Upper lobe of left lung (tissue), 6 donors: Measurements from ENCODE around the gene VAV3. TPM values are rescaled to one million over a fixed set of nuclear protein-coding genes. Genes with fewer than 3 reads are reported as not detected.

ENCODE experiments used
- ATAC-seq, 2 donors: fragments of 200-7000 bp; cut with Tn5 transposase; one replicate each; pipeline ENCODE4 v1.9.1; 2022; ENCODE audit warnings: mild to moderate bottlenecking in 2 of 2, moderate library complexity in 2 of 2; ENCODE audit not compliant: low FRiP score in 2 of 2
- DNase-seq, 2 donors: peaks; one replicate each; pipeline ENCODE4 v3.0.0-alpha.2; 2019 to 2020
- H3K27ac ChIP-seq, 4 donors: fragments of 200-600 bp; sonication (generic); one replicate each; pipeline ENCODE4 v1.5.1; 2016 to 2019
- H3K27me3 ChIP-seq, 4 donors: fragments of 200-600 bp; sonication (generic); one replicate each; pipeline ENCODE4 v1.5.1; 2017 to 2019
- H3K36me3 ChIP-seq, 4 donors: fragments of 200-600 bp; sonication (generic); one replicate each; pipeline ENCODE4 v1.5.1; 2016 to 2019
- H3K4me1 ChIP-seq, 4 donors: fragments of 200-600 bp; sonication (generic); one replicate each; pipeline ENCODE4 v1.5.1; 2018 to 2019
- H3K4me3 ChIP-seq, 4 donors: fragments of 200-600 bp; sonication (generic); one replicate each; pipeline ENCODE4 v1.5.1; 2017 to 2019; ENCODE audit warnings: mild to moderate bottlenecking in 2 of 4, moderate library complexity in 1 of 4
- H3K9me3 ChIP-seq, 4 donors: fragments of 200-600 bp; sonication (generic); one replicate each; pipeline ENCODE4 v1.5.1; 2018 to 2019
- CTCF ChIP-seq, 6 experiments: fragments of 450-650 bp in 4 of 6; fragments of 200-600 bp in 2 of 6; sonication (generic) in 2 of 6; IDR thresholded peaks; one replicate each; pipeline ENCODE4 v1.5.1; 2016 to 2019; ENCODE audit warnings: antibody characterized with exemption in 6 of 6
- EP300 ChIP-seq, 4 donors: sonication (generic); formaldehyde crosslinking; IDR thresholded peaks; one replicate each; pipeline ENCODE4 v1.5.1; 2017; ENCODE audit warnings: antibody characterized with exemption in 4 of 4, control low read depth in 2 of 4
- POLR2A ChIP-seq, 4 donors: fragments of 450-650 bp; IDR thresholded peaks; one replicate each; pipeline ENCODE4 v1.5.1; 2016 to 2017; ENCODE audit warnings: antibody characterized with exemption in 4 of 4, mild to moderate bottlenecking in 2 of 4
- POLR2AphosphoS5 ChIP-seq, 2 donors: sonication (generic); formaldehyde crosslinking; IDR thresholded peaks; one replicate each; pipeline ENCODE4 v1.5.1; 2017; ENCODE audit warnings: antibody characterized with exemption in 2 of 2
- WGBS, 2 donors: methylation state at CpG; one replicate each; pipeline ENCODE4 v1.1.5; 2017 to 2018; 5-methylcytosine and 5-hydroxymethylcytosine counted together
- total RNA-seq, 6 donors: library from RNA; depleted of rRNA in 4 of 6; stranded (reverse); fragments of >200 nt in 4 of 6; gene quantifications; one replicate each; pipeline versions ENCODE4 v1.1.0 to v1.2.1, GENCODE V29; 2016 to 2021
- donor health status: DM: no; HTN: no; CAD: no; lungs with moderate emphysema.
- donor health status: DM: no; HTN: yes; CAD: no; lungs with severe emphysema.

Gene VAV3
- total RNA-seq, 6 donors from 2014 or later: 5.9 to 13.6 (median 7.8) TPM

- Histone ChIP-seq H3K4me3 (no peak overlapping the region), H3K27ac (no peak overlapping the region), H3K27me3 (no peaks in the 10 kb centered on the region), H3K36me3 (peaks cover 0 to 5% (median 2%) of the 10 kb centered on the region in 4 donors), H3K9me3 (no peaks in the 10 kb centered on the region), H3K4me1 (no peaks in the 10 kb centered on the region)
- ATAC-seq: peak in 1 of 2 donors; percentile 66
- WGBS, 2 donors: 63 to 76% methylated on average over 3 of the region's 3 CpGs
- DNase-seq: no peak
- no peak for TF ChIP-seq EP300 (IDR thresholded peaks at IDR 0.05)
- no peak for TF ChIP-seq POLR2AphosphoS5 (IDR thresholded peaks at IDR 0.05)
These were observed 392.2 kb downstream of the VAV3 start for GRCh38 chr1:107572674-107573211.

DNA sequence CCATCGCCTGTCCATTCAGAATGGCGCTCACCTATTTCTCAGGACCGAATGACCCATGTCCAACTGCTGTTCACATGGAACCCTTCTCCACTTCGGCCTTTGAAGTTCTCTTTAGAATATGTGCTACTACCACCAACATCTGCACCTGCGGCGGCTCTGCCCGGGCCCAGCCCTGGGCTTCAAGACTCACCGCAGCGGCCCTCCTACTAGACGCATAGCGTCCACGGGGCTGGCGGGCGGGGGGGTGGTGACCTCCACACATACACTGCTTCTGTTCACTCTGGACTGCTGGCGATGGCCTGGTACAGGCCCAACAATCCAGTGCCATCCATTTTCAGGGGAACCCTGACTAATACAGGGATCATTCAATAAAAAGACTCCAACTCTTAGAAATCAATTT, 394.2 kb downstream of the VAV3 start:
- peak in 1 of 2 donors; percentile 73 for DNase-seq
- H3K36me3 ChIP-seq: peaks cover 0 to 5% (median 2%) of the 10 kb centered on the region in 4 donors
- H3K27me3 ChIP-seq: no peaks in the 10 kb centered on the region
- no peaks in the 10 kb centered on the region for H3K4me1 ChIP-seq
- H3K27ac ChIP-seq: no peak overlapping the region
- TF ChIP-seq EP300 (IDR thresholded peaks at IDR 0.05): no peak
- TF ChIP-seq POLR2AphosphoS5 (IDR thresholded peaks at IDR 0.05): no peak
- TF ChIP-seq CTCF (IDR thresholded peaks at IDR 0.05): no peak
- TF ChIP-seq POLR2A (IDR thresholded peaks at IDR 0.05): no peak
- no peak for ATAC-seq
- no peak overlapping the region for H3K4me3 ChIP-seq
- 96 to 99% methylated on average over 15 of the region's 15 CpGs for WGBS, 2 donors
- no peaks in the 10 kb centered on the region for H3K9me3 ChIP-seq

DNA sequence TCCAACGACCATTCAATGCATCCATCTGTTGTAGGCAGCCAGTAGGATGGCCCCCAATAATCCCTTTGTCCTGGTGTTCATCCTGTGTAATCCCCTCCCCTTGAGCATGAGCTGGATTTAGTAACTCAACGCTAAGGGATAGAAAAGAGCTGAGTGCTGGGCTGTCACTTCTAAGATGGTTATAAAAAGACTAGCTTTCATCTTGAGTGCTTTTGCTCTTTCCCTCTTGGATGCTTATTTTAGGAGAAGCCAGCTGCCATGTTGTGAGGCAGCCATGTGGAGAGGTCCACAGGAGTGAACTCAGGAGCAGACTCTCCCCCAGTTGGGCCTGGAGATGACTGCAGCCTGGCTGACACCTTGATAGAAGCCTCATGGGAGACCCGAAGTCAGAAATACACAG, 401.5 kb downstream of the VAV3 start:
- no peak for TF ChIP-seq POLR2A (IDR thresholded peaks at IDR 0.05)
- TF ChIP-seq CTCF (IDR thresholded peaks at IDR 0.05): no peak
- no peak for TF ChIP-seq EP300 (IDR thresholded peaks at IDR 0.05)
- TF ChIP-seq POLR2AphosphoS5 (IDR thresholded peaks at IDR 0.05): no peak
- no peaks in the 10 kb centered on the region for H3K27me3 ChIP-seq
- WGBS, 2 donors: 70 to 82% methylated on average over 3 of the region's 3 CpGs
- ATAC-seq (no peak), DNase-seq (no peak)
- H3K36me3 ChIP-seq: no peaks in the 10 kb centered on the region
- H3K4me3 ChIP-seq: no peak overlapping the region
- H3K27ac ChIP-seq: no peak overlapping the region
- H3K9me3 ChIP-seq: no peaks in the 10 kb centered on the region
- no peaks in the 10 kb centered on the region for H3K4me1 ChIP-seq

- H3K4me1 ChIP-seq: no peaks in the 10 kb centered on the region
- no peaks in the 10 kb centered on the region for H3K36me3 ChIP-seq
- no peak overlapping the region for H3K4me3 ChIP-seq
- no peaks in the 10 kb centered on the region for H3K9me3 ChIP-seq
- 87 to 92% methylated on average over 3 of the region's 3 CpGs for WGBS, 2 donors
- DNase-seq: no peak
- no peak for TF ChIP-seq POLR2AphosphoS5 (IDR thresholded peaks at IDR 0.05)
- TF ChIP-seq EP300 (IDR thresholded peaks at IDR 0.05): no peak
- no peak for TF ChIP-seq CTCF (IDR thresholded peaks at IDR 0.05)
- no peak for TF ChIP-seq POLR2A (IDR thresholded peaks at IDR 0.05)
- ATAC-seq: no peak
- no peak overlapping the region for H3K27ac ChIP-seq
- H3K27me3 ChIP-seq: no peaks in the 10 kb centered on the region
These were observed 405.1 kb downstream of the VAV3 start for GRCh38 chr1:107559881-107560280.

DNA sequence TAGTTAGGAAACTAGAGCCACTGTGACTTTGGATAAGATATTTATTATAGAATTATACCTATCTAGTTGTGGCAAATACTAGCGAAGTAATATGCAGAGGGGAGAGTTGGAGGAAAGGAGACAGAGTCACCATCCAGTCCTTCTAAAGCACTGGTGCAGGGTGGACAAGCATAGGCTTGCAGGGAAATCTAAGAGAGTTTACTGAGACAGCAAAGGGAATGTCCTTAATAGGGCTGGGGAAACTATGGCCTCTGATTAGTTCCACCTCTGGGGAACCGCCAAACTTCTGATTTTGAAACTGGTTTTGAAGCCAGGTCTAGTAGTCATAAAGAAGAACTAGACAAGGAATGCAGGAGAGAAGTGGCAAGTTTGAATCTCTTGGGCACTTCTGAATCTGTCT, 407.9 kb downstream of the VAV3 start:
- Histone ChIP-seq H3K27ac (no peak overlapping the region), H3K9me3 (no peaks in the 10 kb centered on the region), H3K4me1 (no peaks in the 10 kb centered on the region), H3K36me3 (no peaks in the 10 kb centered on the region), H3K4me3 (no peak overlapping the region), H3K27me3 (no peaks in the 10 kb centered on the region)
- 83 to 88% methylated on average over 2 of the region's 2 CpGs for WGBS, 2 donors
- TF ChIP-seq EP300 (IDR thresholded peaks at IDR 0.05) (no peak), POLR2AphosphoS5 (IDR thresholded peaks at IDR 0.05) (no peak), POLR2A (IDR thresholded peaks at IDR 0.05) (no peak), CTCF (IDR thresholded peaks at IDR 0.05) (no peak)
- no peak for ATAC-seq
- DNase-seq: no peak
